Measurements from ENCODE around the gene MAST4.
"Not testable (repeated sequence)": the region's sequence is repeated elsewhere in the genome, so short reads cannot be mapped to it uniquely, and the experiment has no call there.

The MAST4 gene

DNA sequence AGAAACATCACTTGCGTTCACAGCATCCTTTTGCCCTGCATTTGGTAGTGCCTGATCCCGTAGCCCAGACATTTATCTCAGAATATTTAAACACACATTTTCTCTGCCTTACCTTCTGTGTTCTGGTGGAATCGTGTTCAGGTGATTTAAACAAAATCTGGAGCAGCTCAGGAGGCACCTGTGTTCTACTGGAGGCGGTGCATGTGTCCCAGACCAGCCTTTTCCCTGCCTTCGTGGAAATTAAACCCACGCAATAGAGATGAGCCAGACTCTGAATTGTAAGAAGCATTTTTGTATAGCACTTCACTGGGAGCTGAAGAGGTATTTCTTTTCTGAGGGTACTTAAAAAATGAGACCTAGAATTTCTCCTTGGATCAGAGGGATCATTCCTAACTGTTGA lies 212.5 kb downstream of the MAST4 start:
- ATAC-seq (replicated peaks) (no peak), DNase-seq (no peak)
- Mint-ChIP-seq H3K27me3 (peaks cover 61 to 74% of the 10 kb centered on the region in 2 donors), H3K4me3 (no peak overlapping the region), H3K4me1 (ENCODE audit: low read depth in 2 of 2) (no peaks in the 10 kb centered on the region), H3K27ac (no peak overlapping the region), H3K9me3 (no peaks in the 10 kb centered on the region), H3K36me3 (ENCODE audit: insufficient read depth) (no peaks in the 10 kb centered on the region)

DNA sequence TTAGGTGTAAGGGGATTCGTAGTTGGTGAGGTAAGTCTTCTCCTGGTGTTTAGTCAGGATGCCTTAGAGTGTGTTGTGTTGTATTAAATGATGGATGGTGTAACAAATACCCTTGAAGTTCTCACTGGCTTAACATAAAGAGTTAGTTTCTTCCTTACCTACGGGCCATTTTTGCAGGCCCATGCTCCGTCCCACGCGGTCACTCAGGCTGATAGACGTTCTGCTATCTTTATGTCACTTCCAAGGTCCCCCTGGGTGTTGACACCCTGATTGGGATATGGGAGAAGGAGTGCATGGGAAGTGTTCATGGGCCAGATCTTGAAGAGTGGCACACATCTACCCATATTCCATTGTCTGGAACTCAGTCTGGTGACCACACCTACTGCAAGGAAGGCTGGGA lies 214.0 kb downstream of the MAST4 start:
- H3K27ac Mint-ChIP-seq = no peak overlapping the region
- H3K9me3 Mint-ChIP-seq = no peaks in the 10 kb centered on the region
- no peak overlapping the region for H3K4me3 Mint-ChIP-seq
- H3K27me3 Mint-ChIP-seq = peaks cover 49 to 60% of the 10 kb centered on the region in 2 donors
- DNase-seq = no peak
- no peaks in the 10 kb centered on the region for H3K4me1 Mint-ChIP-seq (ENCODE audit: low read depth in 2 of 2)
- ATAC-seq (replicated peaks) = no peak
- no peaks in the 10 kb centered on the region for H3K36me3 Mint-ChIP-seq (ENCODE audit: insufficient read depth)

DNA sequence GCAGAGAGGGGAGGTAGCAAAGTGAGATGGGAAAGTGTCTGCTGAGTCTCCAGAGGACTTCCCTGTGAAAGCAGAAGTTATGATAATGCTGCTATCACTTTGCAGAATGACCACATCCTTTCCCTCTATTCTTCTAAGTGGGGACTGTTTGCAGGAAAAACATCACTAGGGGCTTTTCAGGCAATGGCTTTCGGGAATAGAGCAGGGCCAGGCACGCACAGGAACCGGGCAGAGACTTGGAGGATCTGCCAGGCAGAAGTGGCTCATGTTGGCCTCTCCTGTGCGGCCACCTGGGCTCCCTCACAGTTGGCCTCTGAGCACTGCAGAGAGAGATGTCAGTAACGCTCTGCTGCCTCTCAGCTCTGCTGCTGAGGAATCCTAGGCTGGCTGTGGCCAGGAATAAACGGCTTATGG lies 214.7 kb downstream of the MAST4 start:
- H3K27ac Mint-ChIP-seq = no peak overlapping the region
- H3K4me3 Mint-ChIP-seq = no peak overlapping the region
- ATAC-seq (replicated peaks) (no peak), DNase-seq (no peak)
- H3K9me3 Mint-ChIP-seq = no peaks in the 10 kb centered on the region
- H3K36me3 Mint-ChIP-seq (ENCODE audit: insufficient read depth) = no peaks in the 10 kb centered on the region
- H3K4me1 Mint-ChIP-seq (ENCODE audit: low read depth in 2 of 2) = no peaks in the 10 kb centered on the region
- peaks cover 43 to 53% of the 10 kb centered on the region in 2 donors for H3K27me3 Mint-ChIP-seq

DNA sequence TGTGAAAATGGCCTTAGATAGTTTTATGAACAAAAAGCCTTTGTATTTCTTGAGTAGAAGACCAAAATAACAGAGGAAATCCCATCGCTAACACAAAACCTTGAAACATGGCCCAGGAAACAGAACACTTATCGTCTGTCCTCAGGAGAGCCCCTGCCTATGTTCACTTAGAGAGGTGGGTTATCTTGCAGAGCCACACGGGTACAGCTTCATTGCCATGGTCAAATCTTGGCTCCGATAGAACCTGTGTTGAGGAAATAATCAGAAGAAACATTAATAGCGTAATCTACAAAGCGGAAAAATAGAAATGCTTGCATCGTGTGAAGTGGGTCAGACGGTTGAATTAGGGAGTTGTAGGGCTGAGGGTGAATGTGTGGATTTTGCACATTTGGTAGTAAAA lies 216.1 kb downstream of the MAST4 start:
- DNase-seq (no peak), ATAC-seq (replicated peaks) (no peak)
- H3K4me1 Mint-ChIP-seq (ENCODE audit: low read depth in 2 of 2) = no peaks in the 10 kb centered on the region
- no peak overlapping the region for H3K27ac Mint-ChIP-seq
- peaks cover 33 to 44% of the 10 kb centered on the region in 2 donors for H3K27me3 Mint-ChIP-seq
- H3K36me3 Mint-ChIP-seq (ENCODE audit: insufficient read depth) = no peaks in the 10 kb centered on the region
- no peaks in the 10 kb centered on the region for H3K9me3 Mint-ChIP-seq
- H3K4me3 Mint-ChIP-seq = no peak overlapping the region

DNA sequence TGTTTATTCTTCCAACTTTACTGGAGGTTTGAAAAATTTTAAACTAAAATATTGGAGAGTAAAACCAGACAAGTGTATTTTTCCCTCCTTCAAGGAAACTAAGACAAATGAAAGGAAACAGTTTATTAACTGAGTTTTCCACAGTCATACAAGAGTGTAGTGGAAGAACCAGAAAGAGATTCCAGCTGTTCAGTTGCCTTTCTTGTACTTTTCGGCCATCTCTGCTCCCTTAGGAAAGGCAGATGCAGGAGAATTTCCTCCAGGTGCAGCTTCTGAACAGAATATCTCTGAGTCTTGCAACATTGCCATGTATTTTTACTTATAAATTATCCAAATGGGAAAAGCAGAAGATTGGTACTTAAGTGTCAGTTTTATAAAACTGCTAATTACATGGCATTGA lies 217.1 kb downstream of the MAST4 start:
- no peak overlapping the region for H3K27ac Mint-ChIP-seq
- no peaks in the 10 kb centered on the region for H3K36me3 Mint-ChIP-seq (ENCODE audit: insufficient read depth)
- peaks cover 23 to 34% of the 10 kb centered on the region in 2 donors for H3K27me3 Mint-ChIP-seq

DNA sequence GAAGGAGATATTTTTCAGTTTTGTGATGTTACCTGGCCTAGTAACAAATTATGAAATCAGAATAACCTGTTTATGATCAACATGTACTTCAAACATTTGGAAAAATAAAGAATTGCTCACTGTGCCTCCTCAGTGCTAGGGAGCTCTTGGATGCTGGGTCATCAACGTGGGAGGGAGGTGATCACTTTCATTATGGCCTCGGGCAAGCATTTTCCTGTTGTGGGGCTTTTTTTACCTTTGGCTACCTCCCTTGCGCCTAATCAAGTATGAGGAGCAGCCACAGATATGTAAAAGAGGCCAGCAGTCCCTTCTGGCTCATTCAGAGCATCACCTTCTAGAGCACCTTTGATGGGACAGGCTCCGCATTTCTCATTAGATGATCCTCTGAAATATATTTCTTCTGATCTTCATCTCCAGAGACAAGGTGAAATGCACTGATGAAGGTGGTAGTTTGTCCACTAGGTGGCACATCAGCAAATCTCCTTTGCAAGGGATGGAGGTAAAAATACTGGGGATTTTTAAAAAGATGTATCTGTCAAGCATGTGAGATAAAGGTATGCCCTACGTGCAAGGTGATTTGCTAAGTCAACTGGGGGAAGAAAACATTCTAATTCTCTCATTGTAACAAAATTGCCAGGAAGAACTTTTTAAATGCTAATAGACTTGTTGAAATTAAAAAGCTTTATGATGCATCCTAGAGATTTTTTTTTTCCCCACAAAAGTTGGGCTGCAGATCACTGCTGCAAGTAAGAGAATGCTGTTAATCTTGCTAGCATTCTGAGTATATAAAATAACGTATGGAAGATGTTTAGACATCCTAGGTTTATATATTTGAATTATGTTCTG lies 218.2 kb downstream of the MAST4 start:
- Mint-ChIP-seq H3K36me3 (ENCODE audit: insufficient read depth) (no peaks in the 10 kb centered on the region), H3K4me1 (ENCODE audit: low read depth in 2 of 2) (no peaks in the 10 kb centered on the region)

More for the DNA sequence above, 217.1 kb downstream of the MAST4 start:
- Mint-ChIP-seq H3K4me3 (no peak overlapping the region), H3K9me3 (no peaks in the 10 kb centered on the region), H3K4me1 (ENCODE audit: low read depth in 2 of 2) (no peaks in the 10 kb centered on the region)
- ATAC-seq (replicated peaks) (no peak), DNase-seq (no peak)

DNA sequence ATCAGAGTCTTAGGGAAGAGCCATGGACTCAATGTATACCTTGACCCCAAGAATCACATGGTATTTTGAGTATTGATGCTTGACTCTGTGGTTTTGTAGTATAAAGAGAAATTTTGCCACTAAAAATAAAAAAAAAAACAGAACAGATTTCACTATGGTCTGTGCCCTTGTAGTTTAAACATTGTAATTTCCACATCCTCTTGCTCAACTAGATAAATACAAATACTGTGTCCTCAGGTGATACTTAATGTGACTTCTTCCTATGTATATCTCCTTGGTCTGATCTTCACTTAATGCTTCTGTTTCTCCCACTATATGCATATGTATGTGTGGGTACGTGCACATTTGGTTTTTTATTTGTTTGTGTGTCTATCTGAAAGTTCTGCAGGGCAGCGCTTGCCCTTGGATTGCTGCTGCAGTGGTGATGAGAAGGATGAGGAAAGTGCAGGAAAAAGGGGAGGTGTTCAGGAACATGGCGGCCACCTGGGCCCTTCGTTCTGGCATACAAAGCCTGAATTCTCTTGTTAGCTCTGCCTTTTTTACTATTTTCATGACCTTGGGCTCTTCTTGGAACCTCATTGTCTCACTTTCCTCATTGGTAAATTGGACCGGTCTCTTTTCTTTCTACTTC lies 222.2 kb downstream of the MAST4 start:
- no peak overlapping the region for H3K4me3 Mint-ChIP-seq
- H3K36me3 Mint-ChIP-seq (ENCODE audit: insufficient read depth) = no peaks in the 10 kb centered on the region
- no peaks in the 10 kb centered on the region for H3K9me3 Mint-ChIP-seq
- peaks cover 8 to 19% of the 10 kb centered on the region in 2 donors for H3K27me3 Mint-ChIP-seq
- no peak for DNase-seq
- H3K4me1 Mint-ChIP-seq (ENCODE audit: low read depth in 2 of 2) = peaks cover 0 to 4% of the 10 kb centered on the region in 2 donors
- no peak overlapping the region for H3K27ac Mint-ChIP-seq
- ATAC-seq (replicated peaks) = no peak

More for the DNA sequence above, 218.2 kb downstream of the MAST4 start:
- Mint-ChIP-seq H3K4me3 (no peak overlapping the region), H3K27me3 (peaks cover 21 to 23% of the 10 kb centered on the region in 2 donors), H3K9me3 (no peaks in the 10 kb centered on the region), H3K27ac (no peak overlapping the region)
- ATAC-seq (replicated peaks) (peak; percentile 69), DNase-seq (peak; percentile 31 to 43 (median 35))

DNA sequence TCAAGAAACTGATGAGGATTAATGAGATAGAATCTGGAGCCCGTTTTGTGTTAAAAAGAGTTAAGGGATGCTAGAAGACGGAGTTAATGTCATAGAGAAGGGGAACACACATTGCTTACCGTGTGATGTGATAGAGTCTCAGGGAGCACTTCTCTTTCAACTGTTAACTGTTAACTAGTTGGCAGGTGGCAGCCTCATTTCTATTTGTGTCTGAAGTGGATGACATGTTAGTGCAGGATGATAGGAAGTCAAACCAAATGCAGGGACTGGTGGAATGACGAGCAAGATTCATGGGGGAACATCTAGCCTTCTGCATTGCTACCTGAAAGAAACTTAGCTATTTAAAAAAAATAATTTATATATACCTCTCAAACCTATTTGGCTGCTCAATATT lies 222.7 kb downstream of the MAST4 start:
- ATAC-seq (replicated peaks) = no peak

DNA sequence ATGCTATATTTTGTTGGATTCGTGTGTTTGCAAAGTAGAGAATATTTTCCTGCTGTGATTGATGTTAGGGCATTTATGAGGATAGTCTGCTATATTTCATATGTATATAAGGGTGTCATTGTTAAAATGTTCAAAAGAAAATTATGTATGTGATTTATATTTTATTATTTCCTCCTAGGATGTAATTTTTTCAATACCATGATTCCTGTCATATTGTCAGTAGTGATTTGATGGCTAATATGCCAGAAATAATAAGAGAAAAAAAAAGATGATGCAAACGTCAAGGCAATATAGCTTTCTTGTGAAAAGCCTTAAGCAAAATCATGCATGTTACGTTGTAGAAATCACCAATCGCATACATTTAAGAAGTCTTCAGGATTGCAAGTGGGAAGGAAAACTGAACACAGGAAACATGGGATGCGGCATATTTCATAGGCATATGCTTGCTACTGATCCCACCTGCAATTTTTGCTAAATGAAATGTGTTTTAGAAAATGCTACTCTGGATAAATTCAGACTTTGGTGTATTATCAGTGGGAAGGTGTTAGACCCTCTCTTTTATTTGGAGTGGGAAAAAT lies 224.5 kb downstream of the MAST4 start:
- ATAC-seq (replicated peaks) = no peak
- Mint-ChIP-seq H3K4me1 (ENCODE audit: low read depth in 2 of 2) (peaks cover 0 to 4% of the 10 kb centered on the region in 2 donors), H3K4me3 (no peak overlapping the region), H3K27ac (no peak overlapping the region), H3K27me3 (peaks cover 8 to 29% of the 10 kb centered on the region in 2 donors), H3K36me3 (ENCODE audit: insufficient read depth) (no peaks in the 10 kb centered on the region), H3K9me3 (no peaks in the 10 kb centered on the region)
- DNase-seq = no peak

More for the DNA sequence above, 222.7 kb downstream of the MAST4 start:
- H3K4me3 Mint-ChIP-seq = no peak overlapping the region
- H3K9me3 Mint-ChIP-seq = no peaks in the 10 kb centered on the region
- no peaks in the 10 kb centered on the region for H3K36me3 Mint-ChIP-seq (ENCODE audit: insufficient read depth)
- H3K27me3 Mint-ChIP-seq = peaks cover 8 to 24% of the 10 kb centered on the region in 2 donors
- H3K4me1 Mint-ChIP-seq (ENCODE audit: low read depth in 2 of 2) = peaks cover 0 to 4% of the 10 kb centered on the region in 2 donors
- no peak overlapping the region for H3K27ac Mint-ChIP-seq
- no peak for DNase-seq

DNA sequence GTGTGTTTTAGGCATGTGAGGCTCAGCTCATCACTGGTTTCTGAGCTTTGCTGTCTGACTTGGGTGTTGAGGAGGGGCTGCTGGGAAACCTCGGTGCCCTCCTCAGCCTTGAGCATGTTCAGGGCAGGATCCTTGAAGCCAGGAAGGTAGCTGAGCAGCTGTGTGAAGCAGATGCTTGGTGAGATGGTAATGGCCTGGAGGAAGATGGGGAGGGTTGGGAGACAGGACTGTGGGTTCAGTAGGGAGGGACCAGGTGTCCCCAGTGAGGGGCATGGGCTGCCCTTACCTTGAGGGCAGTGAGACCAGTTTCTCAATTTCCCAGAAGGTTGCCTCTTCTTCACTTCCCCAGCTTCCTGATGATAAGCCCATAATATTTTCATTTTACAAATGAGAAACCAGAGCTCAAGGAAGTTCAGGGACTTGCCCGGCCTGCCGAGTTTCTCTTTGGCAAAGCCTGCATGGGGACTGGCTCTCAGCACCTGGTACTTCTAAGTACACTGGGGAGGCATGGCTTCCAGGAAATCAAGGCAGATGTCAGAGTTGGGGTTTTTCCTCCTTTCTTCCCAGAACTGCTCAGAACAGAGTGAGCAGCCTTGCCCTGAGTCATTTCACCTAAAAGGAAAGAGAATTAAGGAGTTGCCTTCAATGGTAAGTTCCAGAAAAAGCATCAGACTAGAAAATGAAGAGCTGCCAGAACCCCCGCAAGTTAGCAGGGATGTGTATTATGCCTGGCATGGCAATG lies 225.7 kb downstream of the MAST4 start:
- ATAC-seq (replicated peaks) = no peak
- DNase-seq = no peak
- Mint-ChIP-seq H3K36me3 (ENCODE audit: insufficient read depth) (no peaks in the 10 kb centered on the region), H3K27ac (no peak overlapping the region), H3K4me1 (ENCODE audit: low read depth in 2 of 2) (peaks cover 0 to 4% of the 10 kb centered on the region in 2 donors), H3K4me3 (no peak overlapping the region), H3K9me3 (no peaks in the 10 kb centered on the region), H3K27me3 (peaks cover 8 to 29% of the 10 kb centered on the region in 2 donors)

DNA sequence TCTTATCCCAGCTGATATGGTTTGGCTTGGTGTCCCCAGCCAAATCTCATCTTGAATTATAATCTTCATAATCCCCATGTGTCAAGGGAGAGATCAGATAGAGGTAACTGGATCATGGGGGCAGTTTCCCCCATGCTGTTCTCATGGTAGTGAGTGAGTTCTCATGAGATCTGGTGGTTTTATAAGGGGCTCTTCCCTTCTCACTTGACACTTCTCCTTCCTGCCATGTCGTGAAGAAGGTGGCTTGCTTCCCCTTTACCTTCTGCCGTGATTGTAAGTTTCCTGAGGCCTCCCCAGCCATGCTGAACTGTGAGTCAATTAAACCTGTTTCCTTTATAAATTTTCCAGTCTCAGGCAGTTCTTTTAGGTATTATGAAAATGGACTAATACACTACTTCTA lies 226.7 kb downstream of the MAST4 start:
- not testable (repeated sequence) for DNase-seq; H3K27ac Mint-ChIP-seq; ATAC-seq (replicated peaks); H3K9me3 Mint-ChIP-seq; H3K36me3 Mint-ChIP-seq (ENCODE audit: insufficient read depth); H3K4me1 Mint-ChIP-seq (ENCODE audit: low read depth in 2 of 2); H3K4me3 Mint-ChIP-seq
- peaks cover 16 to 38% of the 10 kb centered on the region in 2 donors for H3K27me3 Mint-ChIP-seq

DNA sequence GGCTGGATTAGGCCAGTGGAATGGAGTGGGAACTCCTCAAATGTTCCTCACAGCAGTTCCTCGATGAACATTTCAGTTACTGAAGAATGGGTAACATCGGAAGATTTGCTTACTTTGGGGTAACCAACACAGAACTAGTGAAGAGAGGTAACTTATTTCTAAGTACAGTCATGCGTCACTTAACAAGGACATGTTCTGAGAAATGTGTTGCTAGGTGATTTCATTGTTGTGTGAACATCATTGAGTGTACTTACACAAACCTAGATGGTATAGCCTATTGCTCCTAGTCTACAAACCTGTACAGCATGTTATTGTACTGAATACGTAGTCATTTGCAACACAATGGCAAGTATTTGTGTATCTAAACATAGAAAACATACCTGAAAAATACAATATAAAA lies 228.3 kb downstream of the MAST4 start:
- ATAC-seq (replicated peaks) = no peak

DNA sequence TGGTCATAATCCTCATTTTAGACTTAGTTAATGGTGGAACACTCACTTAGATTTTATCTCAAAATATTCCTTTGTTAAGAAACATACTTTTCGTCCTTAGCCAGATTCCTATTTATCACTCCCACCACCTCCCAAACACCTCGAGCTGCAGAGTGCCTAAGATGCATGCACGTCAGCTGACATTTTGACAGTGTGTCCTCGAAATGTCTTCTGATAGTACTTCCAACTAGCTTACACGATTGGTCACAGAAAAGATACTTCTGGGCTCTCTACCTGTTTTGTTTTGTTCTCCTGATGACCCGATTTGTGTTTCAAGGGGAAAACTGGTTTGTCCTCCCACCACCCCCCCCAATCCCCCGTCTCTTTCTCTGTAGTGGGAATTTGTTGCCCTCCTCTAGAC lies 230.1 kb downstream of the MAST4 start:
- Mint-ChIP-seq H3K9me3 (no peaks in the 10 kb centered on the region), H3K36me3 (ENCODE audit: insufficient read depth) (peaks cover 3% of the 10 kb centered on the region), H3K27me3 (peaks cover 18 to 58% of the 10 kb centered on the region in 2 donors), H3K27ac (no peak overlapping the region), H3K4me1 (ENCODE audit: low read depth in 2 of 2) (peaks cover 9 to 19% of the 10 kb centered on the region in 2 donors), H3K4me3 (no peak overlapping the region)
- no peak for DNase-seq
- no peak for ATAC-seq (replicated peaks)

More for the DNA sequence above, 228.3 kb downstream of the MAST4 start:
- Mint-ChIP-seq H3K4me3 (no peak overlapping the region), H3K27me3 (peaks cover 11 to 44% of the 10 kb centered on the region in 2 donors), H3K27ac (no peak overlapping the region), H3K4me1 (ENCODE audit: low read depth in 2 of 2) (peaks cover 9 to 16% of the 10 kb centered on the region in 2 donors), H3K9me3 (no peaks in the 10 kb centered on the region), H3K36me3 (ENCODE audit: insufficient read depth) (peaks cover 3% of the 10 kb centered on the region)
- DNase-seq = no peak
